ENCODE data around the gene AHNAK2.

DNA sequence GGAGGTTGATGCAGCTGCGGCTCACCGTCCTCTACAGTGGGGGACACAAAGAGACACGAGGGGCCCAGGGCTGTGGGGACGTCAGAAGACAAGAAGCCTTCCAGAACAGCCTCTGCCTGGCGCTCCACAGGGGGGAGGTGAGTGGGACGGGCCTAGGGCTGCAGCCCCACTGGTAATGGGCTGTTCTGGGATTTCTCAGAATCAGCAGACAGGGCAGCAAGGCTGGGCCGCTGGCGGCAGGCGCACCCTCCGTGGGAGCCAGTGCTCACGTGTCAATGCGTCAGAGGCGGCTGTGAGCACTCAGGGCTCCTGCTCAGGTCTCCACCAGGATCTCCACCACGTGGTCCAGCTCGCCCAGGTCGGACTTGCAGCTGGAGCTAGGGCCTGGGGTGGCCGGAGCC lies 32.7 kb upstream of the AHNAK2 start:
- TF ChIP-seq, protein P1, sequence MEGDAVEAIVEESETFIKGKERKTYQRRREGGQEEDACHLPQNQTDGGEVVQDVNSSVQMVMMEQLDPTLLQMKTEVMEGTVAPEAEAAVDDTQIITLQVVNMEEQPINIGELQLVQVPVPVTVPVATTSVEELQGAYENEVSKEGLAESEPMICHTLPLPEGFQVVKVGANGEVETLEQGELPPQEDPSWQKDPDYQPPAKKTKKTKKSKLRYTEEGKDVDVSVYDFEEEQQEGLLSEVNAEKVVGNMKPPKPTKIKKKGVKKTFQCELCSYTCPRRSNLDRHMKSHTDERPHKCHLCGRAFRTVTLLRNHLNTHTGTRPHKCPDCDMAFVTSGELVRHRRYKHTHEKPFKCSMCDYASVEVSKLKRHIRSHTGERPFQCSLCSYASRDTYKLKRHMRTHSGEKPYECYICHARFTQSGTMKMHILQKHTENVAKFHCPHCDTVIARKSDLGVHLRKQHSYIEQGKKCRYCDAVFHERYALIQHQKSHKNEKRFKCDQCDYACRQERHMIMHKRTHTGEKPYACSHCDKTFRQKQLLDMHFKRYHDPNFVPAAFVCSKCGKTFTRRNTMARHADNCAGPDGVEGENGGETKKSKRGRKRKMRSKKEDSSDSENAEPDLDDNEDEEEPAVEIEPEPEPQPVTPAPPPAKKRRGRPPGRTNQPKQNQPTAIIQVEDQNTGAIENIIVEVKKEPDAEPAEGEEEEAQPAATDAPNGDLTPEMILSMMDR (IDR thresholded peaks at IDR 0.05), result no peak
- TF ChIP-seq POLR2AphosphoS5 (IDR thresholded peaks at IDR 0.05; ENCODE audit: low read depth, low read length), result no peak
- TF ChIP-seq, protein P2, sequence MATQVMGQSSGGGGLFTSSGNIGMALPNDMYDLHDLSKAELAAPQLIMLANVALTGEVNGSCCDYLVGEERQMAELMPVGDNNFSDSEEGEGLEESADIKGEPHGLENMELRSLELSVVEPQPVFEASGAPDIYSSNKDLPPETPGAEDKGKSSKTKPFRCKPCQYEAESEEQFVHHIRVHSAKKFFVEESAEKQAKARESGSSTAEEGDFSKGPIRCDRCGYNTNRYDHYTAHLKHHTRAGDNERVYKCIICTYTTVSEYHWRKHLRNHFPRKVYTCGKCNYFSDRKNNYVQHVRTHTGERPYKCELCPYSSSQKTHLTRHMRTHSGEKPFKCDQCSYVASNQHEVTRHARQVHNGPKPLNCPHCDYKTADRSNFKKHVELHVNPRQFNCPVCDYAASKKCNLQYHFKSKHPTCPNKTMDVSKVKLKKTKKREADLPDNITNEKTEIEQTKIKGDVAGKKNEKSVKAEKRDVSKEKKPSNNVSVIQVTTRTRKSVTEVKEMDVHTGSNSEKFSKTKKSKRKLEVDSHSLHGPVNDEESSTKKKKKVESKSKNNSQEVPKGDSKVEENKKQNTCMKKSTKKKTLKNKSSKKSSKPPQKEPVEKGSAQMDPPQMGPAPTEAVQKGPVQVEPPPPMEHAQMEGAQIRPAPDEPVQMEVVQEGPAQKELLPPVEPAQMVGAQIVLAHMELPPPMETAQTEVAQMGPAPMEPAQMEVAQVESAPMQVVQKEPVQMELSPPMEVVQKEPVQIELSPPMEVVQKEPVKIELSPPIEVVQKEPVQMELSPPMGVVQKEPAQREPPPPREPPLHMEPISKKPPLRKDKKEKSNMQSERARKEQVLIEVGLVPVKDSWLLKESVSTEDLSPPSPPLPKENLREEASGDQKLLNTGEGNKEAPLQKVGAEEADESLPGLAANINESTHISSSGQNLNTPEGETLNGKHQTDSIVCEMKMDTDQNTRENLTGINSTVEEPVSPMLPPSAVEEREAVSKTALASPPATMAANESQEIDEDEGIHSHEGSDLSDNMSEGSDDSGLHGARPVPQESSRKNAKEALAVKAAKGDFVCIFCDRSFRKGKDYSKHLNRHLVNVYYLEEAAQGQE (IDR thresholded peaks at IDR 0.05; ENCODE audit: insufficient read depth in 1 of 2, low read depth in 2 of 2, low read length in 1 of 2), result no peak
